ENCODE measurements around the gene BAHCC1.

BAHCC1 gene

DNA sequence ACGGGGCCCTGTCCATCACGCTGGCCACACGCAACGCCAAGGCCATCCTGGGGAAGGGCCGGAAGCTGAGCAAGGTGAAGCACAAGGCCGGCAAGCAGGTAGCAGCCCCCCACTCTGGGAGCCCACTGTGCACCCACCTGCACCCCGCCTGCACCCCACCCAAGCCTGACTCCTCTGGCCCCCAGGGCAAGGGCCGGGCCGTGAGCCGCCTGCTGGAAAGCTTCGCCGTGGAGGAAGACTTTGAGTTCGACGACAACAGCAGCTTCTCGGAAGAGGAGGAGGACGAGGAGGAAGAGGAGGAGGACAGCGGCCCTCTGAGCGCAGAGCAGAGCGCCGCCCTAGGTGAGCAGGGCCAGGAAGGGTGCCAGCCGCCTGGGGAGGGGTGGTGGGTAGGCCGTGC is 63.4 kb downstream of the BAHCC1 start:
- peaks cover 4% of the 10 kb centered on the region for H3K36me3 ChIP-seq (ENCODE audit: insufficient read depth, low read length)

DNA sequence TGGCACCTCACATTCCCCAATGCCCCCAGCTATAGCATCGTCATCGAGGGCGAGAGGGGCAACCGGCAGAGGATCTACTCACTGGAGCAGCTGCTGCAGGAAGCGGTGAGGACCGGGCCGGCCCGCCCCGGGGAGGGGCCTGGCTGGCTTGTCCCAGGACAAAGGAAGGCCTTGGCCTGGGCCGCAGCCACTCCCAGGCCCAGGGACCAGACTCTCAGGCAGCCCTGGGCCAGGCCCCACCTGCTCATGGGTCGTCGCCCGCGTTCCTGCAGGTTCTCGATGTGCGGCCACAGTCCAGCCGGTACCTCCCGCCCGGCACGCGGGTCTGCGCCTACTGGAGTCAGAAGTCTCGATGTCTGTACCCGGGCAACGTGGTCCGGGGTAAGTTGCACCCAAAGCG is 64.0 kb downstream of the BAHCC1 start:
- no peak overlapping the region for H3K9ac ChIP-seq (ENCODE audit: low read depth, low read length)
- no peak overlapping the region for H3K4me3 ChIP-seq (ENCODE audit: low read length)
- H3K36me3 ChIP-seq (ENCODE audit: insufficient read depth, low read length), result peaks cover 4% of the 10 kb centered on the region
- H3K4me1 ChIP-seq (ENCODE audit: control insufficient read depth, insufficient read depth, low read length), result no peaks in the 10 kb centered on the region
- H3K4me2 ChIP-seq (ENCODE audit: low read length), result no peak overlapping the region
- no peaks in the 10 kb centered on the region for H3K27me3 ChIP-seq (ENCODE audit: control insufficient read depth, insufficient read depth, low read length)
- H3K9me3 ChIP-seq (replicated peaks; ENCODE audit: low read length), result no peaks in the 10 kb centered on the region

More for the DNA sequence above, 63.4 kb downstream of the BAHCC1 start:
- H3K27me3 ChIP-seq (ENCODE audit: control insufficient read depth, insufficient read depth, low read length), result no peaks in the 10 kb centered on the region
- no peak overlapping the region for H3K4me3 ChIP-seq (ENCODE audit: low read length)
- H3K4me2 ChIP-seq (ENCODE audit: low read length), result no peak overlapping the region
- no peaks in the 10 kb centered on the region for H3K9me3 ChIP-seq (replicated peaks; ENCODE audit: low read length)
- no peaks in the 10 kb centered on the region for H3K4me1 ChIP-seq (ENCODE audit: control insufficient read depth, insufficient read depth, low read length)
- no peak overlapping the region for H3K9ac ChIP-seq (ENCODE audit: low read depth, low read length)

DNA sequence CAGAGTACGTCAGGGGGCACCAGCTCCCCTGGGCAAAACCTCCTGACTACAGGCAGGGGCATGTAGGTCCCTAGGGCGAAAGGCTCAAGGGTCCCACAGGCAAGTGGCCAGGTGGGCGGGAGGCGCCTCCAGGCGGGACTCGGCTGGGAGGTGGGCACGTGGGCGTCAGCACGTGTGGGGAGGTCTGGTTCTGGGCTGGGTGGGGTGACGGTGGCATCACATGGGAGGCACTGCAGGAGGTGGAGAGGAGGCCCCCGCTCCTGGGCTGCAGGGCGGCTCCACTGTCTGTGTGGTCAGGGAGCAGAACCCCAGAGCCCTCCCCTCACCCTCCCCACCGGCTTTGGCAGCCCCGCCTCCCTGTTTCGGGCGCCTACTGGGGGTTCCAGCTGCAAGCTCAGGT is 64.6 kb downstream of the BAHCC1 start:
- Histone ChIP-seq H3K27me3 (ENCODE audit: control insufficient read depth, insufficient read depth, low read length) (no peaks in the 10 kb centered on the region), H3K9me3 (replicated peaks; ENCODE audit: low read length) (no peaks in the 10 kb centered on the region), H3K9ac (ENCODE audit: low read depth, low read length) (no peak overlapping the region), H3K36me3 (ENCODE audit: insufficient read depth, low read length) (peaks cover 4% of the 10 kb centered on the region), H3K4me3 (ENCODE audit: low read length) (no peak overlapping the region), H3K4me1 (ENCODE audit: control insufficient read depth, insufficient read depth, low read length) (no peaks in the 10 kb centered on the region), H3K4me2 (ENCODE audit: low read length) (no peak overlapping the region)

DNA sequence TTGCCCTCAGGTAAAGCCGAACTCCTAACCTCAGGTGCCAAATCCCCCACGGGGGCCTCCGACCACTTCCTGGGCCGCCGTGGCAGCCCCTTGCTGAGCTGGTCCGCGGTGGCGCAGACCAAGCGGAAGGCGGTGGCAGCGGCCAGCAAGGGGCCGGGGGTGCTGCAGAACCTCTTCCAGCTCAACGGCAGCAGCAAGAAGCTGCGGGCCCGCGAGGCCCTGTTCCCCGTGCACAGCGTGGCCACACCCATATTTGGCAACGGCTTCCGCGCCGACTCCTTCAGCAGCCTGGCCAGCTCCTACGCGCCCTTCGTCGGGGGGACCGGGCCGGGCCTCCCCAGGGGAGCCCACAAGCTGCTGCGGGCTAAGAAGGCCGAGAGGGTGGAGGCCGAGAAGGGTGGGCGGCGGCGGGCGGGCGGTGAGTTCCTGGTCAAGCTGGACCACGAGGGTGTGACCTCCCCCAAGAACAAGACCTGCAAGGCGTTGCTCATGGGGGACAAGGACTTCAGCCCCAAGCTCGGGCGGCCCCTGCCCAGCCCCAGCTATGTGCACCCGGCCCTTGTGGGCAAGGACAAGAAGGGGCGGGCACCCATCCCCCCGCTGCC is 65.7 kb downstream of the BAHCC1 start:
- no peak overlapping the region for H3K4me3 ChIP-seq (ENCODE audit: low read length)
- no peak overlapping the region for H3K9ac ChIP-seq (ENCODE audit: low read depth, low read length)
- no peaks in the 10 kb centered on the region for H3K4me1 ChIP-seq (ENCODE audit: control insufficient read depth, insufficient read depth, low read length)
- no peaks in the 10 kb centered on the region for H3K9me3 ChIP-seq (replicated peaks; ENCODE audit: low read length)
- H3K36me3 ChIP-seq (ENCODE audit: insufficient read depth, low read length), result peaks cover 4% of the 10 kb centered on the region
- no peaks in the 10 kb centered on the region for H3K27me3 ChIP-seq (ENCODE audit: control insufficient read depth, insufficient read depth, low read length)
- H3K4me2 ChIP-seq (ENCODE audit: low read length), result no peak overlapping the region

DNA sequence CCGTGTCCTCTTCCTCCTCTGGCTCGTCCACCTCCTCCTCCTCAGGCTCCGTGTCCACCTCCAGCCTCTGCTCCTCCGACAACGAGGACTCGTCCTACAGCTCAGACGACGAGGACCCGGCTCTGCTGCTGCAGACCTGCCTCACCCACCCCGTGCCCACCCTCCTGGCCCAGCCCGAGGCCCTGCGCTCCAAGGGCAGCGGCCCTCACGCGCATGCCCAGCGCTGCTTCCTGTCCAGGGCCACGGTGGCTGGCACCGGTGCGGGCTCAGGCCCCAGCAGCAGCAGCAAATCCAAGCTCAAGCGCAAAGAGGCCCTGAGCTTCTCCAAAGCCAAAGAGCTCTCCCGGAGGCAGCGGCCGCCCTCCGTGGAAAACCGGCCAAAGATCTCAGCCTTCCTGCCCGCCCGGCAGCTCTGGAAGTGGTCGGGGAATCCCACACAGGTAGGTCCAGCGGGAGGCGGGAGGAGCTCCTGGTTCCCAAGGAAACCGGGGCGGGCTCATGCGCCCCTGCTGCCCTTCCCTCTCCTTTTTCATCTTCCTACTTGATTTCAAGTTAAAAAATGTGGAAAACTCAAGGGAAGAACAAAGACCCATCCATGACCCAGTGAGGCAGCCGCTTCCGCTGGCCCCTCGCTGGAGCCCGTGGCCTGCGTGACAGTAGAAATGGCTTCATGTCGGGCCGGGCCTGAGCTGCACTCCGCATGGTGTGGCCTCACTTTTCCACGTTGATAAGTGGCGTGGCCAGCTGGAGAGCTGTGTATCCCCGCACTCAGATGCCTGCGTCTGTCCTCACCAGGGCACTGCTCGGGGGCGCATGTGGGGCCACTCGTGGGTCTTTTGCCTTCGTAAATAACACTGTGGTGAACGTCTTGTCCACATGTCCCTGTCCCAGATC is 66.6 kb downstream of the BAHCC1 start:
- no peak overlapping the region for H3K9ac ChIP-seq (ENCODE audit: low read depth, low read length)
- peaks cover 4% of the 10 kb centered on the region for H3K36me3 ChIP-seq (ENCODE audit: insufficient read depth, low read length)
- H3K9me3 ChIP-seq (replicated peaks; ENCODE audit: low read length), result no peaks in the 10 kb centered on the region
- H3K4me3 ChIP-seq (ENCODE audit: low read length), result no peak overlapping the region
- no peak overlapping the region for H3K4me2 ChIP-seq (ENCODE audit: low read length)
- no peaks in the 10 kb centered on the region for H3K4me1 ChIP-seq (ENCODE audit: control insufficient read depth, insufficient read depth, low read length)
- H3K27me3 ChIP-seq (ENCODE audit: control insufficient read depth, insufficient read depth, low read length), result no peaks in the 10 kb centered on the region

DNA sequence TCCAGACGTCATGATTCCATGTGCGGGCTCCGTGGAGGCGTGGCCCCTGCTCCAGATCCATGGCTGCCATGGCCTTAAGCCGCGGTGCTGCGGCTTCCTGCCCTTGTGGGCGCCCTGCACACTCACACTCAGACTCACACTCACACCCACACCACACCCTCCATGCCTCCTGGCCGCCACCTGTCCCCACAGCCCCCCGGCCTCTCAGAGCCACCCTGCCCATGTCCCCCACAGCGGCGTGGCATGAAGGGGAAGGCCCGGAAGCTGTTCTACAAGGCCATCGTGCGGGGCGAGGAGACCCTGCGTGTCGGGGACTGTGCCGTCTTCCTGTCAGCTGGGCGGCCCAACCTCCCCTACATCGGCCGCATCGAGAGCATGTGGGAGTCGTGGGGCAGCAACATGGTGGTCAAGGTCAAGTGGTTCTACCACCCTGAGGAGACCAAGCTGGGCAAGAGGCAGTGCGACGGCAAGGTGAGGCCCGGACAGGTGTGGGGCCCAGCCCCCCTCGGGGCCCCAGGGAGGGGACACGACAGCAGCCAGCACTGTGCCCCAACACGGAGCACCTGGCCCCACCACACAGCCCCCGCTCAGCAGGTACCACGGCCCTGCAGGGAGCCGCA is 67.4 kb downstream of the BAHCC1 start:
- no peak overlapping the region for H3K4me2 ChIP-seq (ENCODE audit: low read length)
- H3K9ac ChIP-seq (ENCODE audit: low read depth, low read length), result no peak overlapping the region
- H3K4me1 ChIP-seq (ENCODE audit: control insufficient read depth, insufficient read depth, low read length), result no peaks in the 10 kb centered on the region
- peaks cover 4% of the 10 kb centered on the region for H3K36me3 ChIP-seq (ENCODE audit: insufficient read depth, low read length)
- no peak overlapping the region for H3K4me3 ChIP-seq (ENCODE audit: low read length)
- no peaks in the 10 kb centered on the region for H3K9me3 ChIP-seq (replicated peaks; ENCODE audit: low read length)
- H3K27me3 ChIP-seq (ENCODE audit: control insufficient read depth, insufficient read depth, low read length), result no peaks in the 10 kb centered on the region

DNA sequence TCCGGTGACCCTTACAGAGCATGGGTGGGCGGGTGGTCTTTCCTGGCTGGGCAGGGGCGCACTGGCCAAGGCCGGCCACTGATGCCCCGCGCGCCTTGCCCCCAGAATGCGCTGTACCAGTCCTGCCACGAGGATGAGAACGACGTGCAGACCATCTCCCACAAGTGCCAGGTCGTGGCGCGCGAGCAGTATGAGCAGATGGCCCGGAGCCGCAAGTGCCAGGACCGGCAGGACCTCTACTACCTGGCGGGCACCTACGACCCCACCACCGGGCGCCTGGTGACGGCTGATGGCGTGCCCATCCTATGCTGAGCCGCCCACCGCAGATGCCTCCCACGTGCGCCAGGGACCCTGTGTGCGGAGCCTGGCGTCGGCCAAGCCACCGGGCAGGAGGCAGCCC is 68.2 kb downstream of the BAHCC1 start:
- H3K4me1 ChIP-seq (ENCODE audit: control insufficient read depth, insufficient read depth, low read length), result no peaks in the 10 kb centered on the region
- peaks cover 4% of the 10 kb centered on the region for H3K36me3 ChIP-seq (ENCODE audit: insufficient read depth, low read length)
- no peaks in the 10 kb centered on the region for H3K9me3 ChIP-seq (replicated peaks; ENCODE audit: low read length)
- H3K4me3 ChIP-seq (ENCODE audit: low read length), result no peak overlapping the region
- H3K27me3 ChIP-seq (ENCODE audit: control insufficient read depth, insufficient read depth, low read length), result no peaks in the 10 kb centered on the region
- H3K9ac ChIP-seq (ENCODE audit: low read depth, low read length), result no peak overlapping the region
- no peak overlapping the region for H3K4me2 ChIP-seq (ENCODE audit: low read length)

DNA sequence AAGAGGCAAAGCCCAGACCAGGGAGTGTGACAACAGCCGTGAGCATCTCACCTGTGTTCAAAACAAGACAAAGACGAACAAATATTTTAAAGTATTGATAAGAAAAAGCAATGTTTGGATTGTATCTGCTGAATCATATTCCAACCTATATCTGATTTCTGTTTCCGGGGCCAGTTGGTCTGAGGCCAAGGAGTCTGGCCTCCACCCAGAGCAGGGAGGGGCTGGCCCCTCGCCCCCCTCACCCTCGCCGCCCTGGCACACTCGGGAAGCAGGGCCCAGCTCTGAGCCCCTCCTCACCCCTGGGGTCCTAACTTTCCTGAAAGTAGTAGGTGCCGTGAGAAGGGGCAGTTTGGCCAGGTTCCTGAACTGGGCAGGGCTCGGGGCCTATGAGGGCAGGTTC is 69.3 kb downstream of the BAHCC1 start:
- H3K27me3 ChIP-seq (ENCODE audit: control insufficient read depth, insufficient read depth, low read length), result no peaks in the 10 kb centered on the region
- no peaks in the 10 kb centered on the region for H3K9me3 ChIP-seq (replicated peaks; ENCODE audit: low read length)
- H3K4me2 ChIP-seq (ENCODE audit: low read length), result no peak overlapping the region
- H3K9ac ChIP-seq (ENCODE audit: low read depth, low read length), result no peak overlapping the region
- no peaks in the 10 kb centered on the region for H3K4me1 ChIP-seq (ENCODE audit: control insufficient read depth, insufficient read depth, low read length)
- H3K4me3 ChIP-seq (ENCODE audit: low read length), result no peak overlapping the region
- H3K36me3 ChIP-seq (ENCODE audit: insufficient read depth, low read length), result peaks cover 4% of the 10 kb centered on the region

DNA sequence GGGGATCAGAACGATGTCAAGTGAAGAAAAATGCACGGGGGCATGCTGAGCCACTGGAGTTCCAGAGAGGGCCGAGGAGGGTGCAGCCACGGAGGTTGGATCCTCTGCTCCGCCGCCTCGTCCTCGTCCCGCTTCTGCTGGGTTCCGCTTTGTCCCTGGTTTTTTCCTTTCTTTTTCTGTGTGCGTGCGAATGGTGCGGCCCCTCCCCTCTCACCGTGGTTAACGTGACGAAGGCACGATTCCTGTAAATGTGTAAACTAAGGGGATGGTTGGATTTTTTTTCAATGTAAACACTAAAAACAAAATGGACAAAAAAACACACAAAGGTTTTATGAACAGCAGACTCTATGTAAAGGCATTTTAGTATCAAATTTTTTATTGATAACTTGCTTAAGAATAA is 70.7 kb downstream of the BAHCC1 start:
- Histone ChIP-seq H3K4me2 (ENCODE audit: low read length) (no peak overlapping the region), H3K27me3 (ENCODE audit: control insufficient read depth, insufficient read depth, low read length) (no peaks in the 10 kb centered on the region), H3K36me3 (ENCODE audit: insufficient read depth, low read length) (peaks cover 4% of the 10 kb centered on the region), H3K9ac (ENCODE audit: low read depth, low read length) (no peak overlapping the region), H3K4me1 (ENCODE audit: control insufficient read depth, insufficient read depth, low read length) (no peaks in the 10 kb centered on the region), H3K4me3 (ENCODE audit: low read length) (no peak overlapping the region), H3K9me3 (replicated peaks; ENCODE audit: low read length) (no peaks in the 10 kb centered on the region)

DNA sequence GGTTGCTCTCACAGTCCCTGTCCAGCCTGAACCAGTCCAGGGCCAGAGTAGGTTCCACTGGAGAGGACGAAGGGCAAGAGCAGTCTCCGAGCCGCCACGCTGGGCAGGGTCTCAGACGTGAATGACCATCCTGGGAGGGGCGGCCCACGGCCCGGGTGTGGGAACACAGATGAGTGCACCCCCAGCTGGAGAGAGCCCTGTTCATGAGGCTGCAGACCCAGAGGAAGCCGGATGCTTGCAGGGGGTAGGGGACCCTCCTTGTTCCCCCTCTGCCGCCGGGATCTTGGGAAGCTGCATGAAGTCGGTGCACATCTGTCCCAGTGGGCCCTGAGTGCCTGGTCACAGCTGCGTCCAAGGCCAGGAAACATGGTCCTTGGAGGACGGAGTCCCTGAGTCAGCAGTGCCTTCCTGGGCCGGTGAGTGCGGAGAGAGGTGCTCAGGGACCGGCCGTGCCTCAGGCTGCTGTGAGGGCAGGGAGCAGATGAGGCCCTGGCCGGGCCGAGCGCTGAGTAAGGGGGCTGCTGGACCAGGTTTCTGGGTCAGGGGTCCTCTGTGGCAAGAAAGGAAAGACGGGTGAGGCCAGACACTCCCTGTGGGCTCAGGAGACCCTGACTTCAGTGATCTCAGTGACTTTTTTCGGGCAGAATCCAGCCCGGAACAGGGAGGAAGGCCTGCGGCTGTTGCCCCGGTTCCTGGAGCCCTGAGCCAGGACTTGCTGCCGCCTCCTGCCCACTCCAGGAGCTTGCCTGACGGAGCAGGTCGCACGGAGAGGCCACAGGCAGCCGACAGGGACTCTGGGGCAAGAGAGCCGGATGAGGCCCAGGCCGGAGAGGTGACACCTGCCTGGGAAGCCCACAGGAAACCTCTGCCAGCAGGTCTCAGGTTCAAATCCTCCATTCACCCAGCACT is 71.6 kb downstream of the BAHCC1 start:
- Histone ChIP-seq H3K27me3 (ENCODE audit: control insufficient read depth, insufficient read depth, low read length) (no peaks in the 10 kb centered on the region), H3K4me3 (ENCODE audit: low read length) (no peak overlapping the region), H3K36me3 (ENCODE audit: insufficient read depth, low read length) (peaks cover 4% of the 10 kb centered on the region), H3K9ac (ENCODE audit: low read depth, low read length) (no peak overlapping the region), H3K4me2 (ENCODE audit: low read length) (no peak overlapping the region), H3K9me3 (replicated peaks; ENCODE audit: low read length) (no peaks in the 10 kb centered on the region), H3K4me1 (ENCODE audit: control insufficient read depth, insufficient read depth, low read length) (no peaks in the 10 kb centered on the region)

All from skeletal muscle satellite cell (primary cell).